Measurements from ENCODE around the gene EPG5.

DNA sequence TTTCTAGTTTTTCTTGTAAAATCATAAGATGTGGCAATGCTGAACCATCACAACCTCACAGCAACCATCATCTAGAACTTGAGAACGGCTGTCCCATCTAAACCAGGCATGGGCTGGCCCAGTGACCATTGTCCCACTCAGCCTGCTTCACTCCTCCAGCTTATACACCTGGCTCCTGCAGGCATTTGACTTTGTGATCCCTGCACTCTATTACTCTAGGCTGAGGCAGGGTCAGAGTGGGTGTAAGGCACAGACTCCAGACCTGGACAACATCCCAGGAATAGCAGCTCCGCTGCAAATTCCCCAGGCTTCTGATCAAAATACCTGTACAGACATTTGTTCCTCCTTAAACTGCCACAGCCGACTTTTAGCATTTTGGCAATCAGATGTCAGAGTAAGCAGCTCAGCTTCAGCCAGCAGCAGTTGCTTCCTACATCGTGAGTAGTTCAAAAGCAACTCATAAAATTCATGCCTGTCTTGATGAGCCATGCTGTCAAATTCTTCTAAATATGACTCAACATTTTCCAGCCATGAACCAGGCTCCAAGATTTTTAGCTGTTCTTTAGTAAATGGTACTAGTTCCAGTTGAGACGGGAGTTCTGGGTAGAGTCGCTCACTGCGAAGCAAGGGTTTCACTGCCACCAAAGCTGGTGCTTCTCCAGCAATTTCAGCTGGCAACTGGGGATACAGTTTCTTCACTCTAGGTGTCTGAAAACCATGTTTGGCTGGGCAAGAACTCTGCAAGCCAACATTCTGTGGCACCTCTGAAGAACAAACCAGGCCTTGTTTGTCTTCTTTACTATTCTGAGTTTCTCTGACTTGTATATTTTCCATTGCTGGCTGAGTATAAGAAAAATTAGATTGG lies 12.8 kb downstream of the EPG5 start:
- TF ChIP-seq, protein P1, sequence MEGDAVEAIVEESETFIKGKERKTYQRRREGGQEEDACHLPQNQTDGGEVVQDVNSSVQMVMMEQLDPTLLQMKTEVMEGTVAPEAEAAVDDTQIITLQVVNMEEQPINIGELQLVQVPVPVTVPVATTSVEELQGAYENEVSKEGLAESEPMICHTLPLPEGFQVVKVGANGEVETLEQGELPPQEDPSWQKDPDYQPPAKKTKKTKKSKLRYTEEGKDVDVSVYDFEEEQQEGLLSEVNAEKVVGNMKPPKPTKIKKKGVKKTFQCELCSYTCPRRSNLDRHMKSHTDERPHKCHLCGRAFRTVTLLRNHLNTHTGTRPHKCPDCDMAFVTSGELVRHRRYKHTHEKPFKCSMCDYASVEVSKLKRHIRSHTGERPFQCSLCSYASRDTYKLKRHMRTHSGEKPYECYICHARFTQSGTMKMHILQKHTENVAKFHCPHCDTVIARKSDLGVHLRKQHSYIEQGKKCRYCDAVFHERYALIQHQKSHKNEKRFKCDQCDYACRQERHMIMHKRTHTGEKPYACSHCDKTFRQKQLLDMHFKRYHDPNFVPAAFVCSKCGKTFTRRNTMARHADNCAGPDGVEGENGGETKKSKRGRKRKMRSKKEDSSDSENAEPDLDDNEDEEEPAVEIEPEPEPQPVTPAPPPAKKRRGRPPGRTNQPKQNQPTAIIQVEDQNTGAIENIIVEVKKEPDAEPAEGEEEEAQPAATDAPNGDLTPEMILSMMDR (IDR thresholded peaks at IDR 0.05), result no peak
- TF ChIP-seq POLR2A (IDR thresholded peaks at IDR 0.05), result no peak
